C4-2B (cell line): Measurements from ENCODE around the gene NDST4.

Experiments used
- CTCF ChIP-seq: fragments of 450-650 bp; conservative IDR thresholded peaks from 2 replicates; pipeline ENCODE4 v1.5.1; 2017; ENCODE audit warnings: mild to moderate bottlenecking
- ZFX ChIP-seq: fragments of 450-650 bp; IDR thresholded peaks from 2 replicates; pipeline ENCODE4 v1.6.1; 2017

DNA sequence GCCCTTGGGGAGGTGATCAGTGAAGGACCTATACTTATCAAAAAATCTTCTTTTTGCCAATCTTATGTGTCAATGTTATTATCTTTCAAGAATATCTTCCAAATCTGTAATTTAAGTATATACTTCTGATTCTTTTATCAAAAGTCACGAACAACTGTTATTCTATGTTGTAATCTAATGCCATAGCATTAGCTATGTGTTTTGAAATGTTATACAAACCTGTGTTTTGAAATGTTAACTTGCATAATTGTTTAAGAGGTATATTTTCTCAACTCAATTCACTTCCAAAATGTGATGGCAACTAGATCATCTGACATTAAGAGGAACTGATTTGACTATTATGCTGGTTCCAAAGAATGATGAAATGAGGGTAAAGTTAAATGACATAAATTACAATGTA lies 113.5 kb downstream of the NDST4 start:
- TF ChIP-seq CTCF (no peak), ZFX (no peak)
